Esophagus muscularis mucosa (tissue), 4 donors: ENCODE measurements around the gene SFT2D2. TPM values are rescaled to one million over a fixed set of nuclear protein-coding genes. Genes with fewer than 3 reads are reported as not detected.
"Not testable (repeated sequence)": the region's sequence is repeated elsewhere in the genome, so short reads cannot be mapped to it uniquely, and the experiment has no call there.

Source experiments
- DNase-seq: peaks from one replicate; pipeline ENCODE4 v3.0.0-alpha.2; 2017; ENCODE audit errors: extremely low spot score
- H3K27ac ChIP-seq, 4 donors: fragments of 200-600 bp; sonication (generic); replicated peaks in 1 of 4; 1 replicate in 3 of 4; 2 replicates in 1 of 4; pipeline ENCODE4 v1.5.1; 2016 to 2019; ENCODE audit warnings: mild to moderate bottlenecking in 1 of 4
- H3K27me3 ChIP-seq, 4 donors: fragments of 200-600 bp; sonication (generic); one replicate each; pipeline versions ENCODE4 v1.5.1 to v1.6.0; 2016 to 2019
- H3K36me3 ChIP-seq, 4 donors: fragments of 200-600 bp; sonication (generic); one replicate each; pipeline ENCODE4 v1.5.1; 2016 to 2019
- H3K4me1 ChIP-seq, 4 donors: fragments of 200-600 bp; sonication (generic); one replicate each; pipeline ENCODE4 v1.5.1; 2016 to 2019
- H3K4me3 ChIP-seq, 4 donors: fragments of 200-600 bp; sonication (generic); 1 replicate in 2 of 4; 2 replicates in 2 of 4; pipeline ENCODE4 v1.5.1; 2016 to 2019; ENCODE audit warnings: mild to moderate bottlenecking in 4 of 4, moderate library complexity in 1 of 4
- H3K9me3 ChIP-seq, 4 donors: fragments of 200-600 bp; sonication (generic); 1 replicate in 3 of 4; 2 replicates in 1 of 4; pipeline ENCODE4 v1.5.1; 2016 to 2019
- EP300 ChIP-seq: sonication (generic); formaldehyde crosslinking; IDR thresholded peaks from one replicate; pipeline ENCODE4 v1.6.1; 2017; ENCODE audit warnings: antibody characterized with exemption
- POLR2A ChIP-seq: fragments of 450-650 bp; IDR thresholded peaks from one replicate; pipeline ENCODE4 v1.6.1; 2017; ENCODE audit warnings: antibody characterized with exemption, moderate library complexity, mild to moderate bottlenecking, low read depth
- POLR2AphosphoS5 ChIP-seq, 2 donors: sonication (generic); formaldehyde crosslinking; IDR thresholded peaks; one replicate each; pipeline ENCODE4 v1.6.1; 2017; ENCODE audit warnings: antibody characterized with exemption in 2 of 2
- WGBS: methylation state at CpG from one replicate; pipeline ENCODE4 v1.1.5; 2018; 5-methylcytosine and 5-hydroxymethylcytosine counted together
- intact Hi-C: fragments of 100-400 bp; cut with DNase I; formaldehyde crosslinking; loops from one replicate; pipeline ENCODE4 v1.15.1; 2023
- total RNA-seq, 4 donors: library from RNA; depleted of rRNA; stranded (reverse); fragments of >200 nt; gene quantifications; one replicate each; pipeline versions ENCODE4 v1.1.0 to v1.2.1, GENCODE V29; 2016
- TF ChIP-seq, protein P1 (sequence below), 3 experiments: fragments of 200-600 bp in 2 of 3; fragments of 450-650 bp in 1 of 3; sonication (generic) in 2 of 3; IDR thresholded peaks; one replicate each; pipeline ENCODE4 v1.5.1; 2017 to 2019; ENCODE audit warnings: antibody characterized with exemption in 3 of 3, mild to moderate bottlenecking in 2 of 3, moderate library complexity in 1 of 3

The SFT2D2 gene
- total RNA-seq, 4 donors from 2014 or later = 27.8 to 35.1 (median 29.9) TPM

DNA sequence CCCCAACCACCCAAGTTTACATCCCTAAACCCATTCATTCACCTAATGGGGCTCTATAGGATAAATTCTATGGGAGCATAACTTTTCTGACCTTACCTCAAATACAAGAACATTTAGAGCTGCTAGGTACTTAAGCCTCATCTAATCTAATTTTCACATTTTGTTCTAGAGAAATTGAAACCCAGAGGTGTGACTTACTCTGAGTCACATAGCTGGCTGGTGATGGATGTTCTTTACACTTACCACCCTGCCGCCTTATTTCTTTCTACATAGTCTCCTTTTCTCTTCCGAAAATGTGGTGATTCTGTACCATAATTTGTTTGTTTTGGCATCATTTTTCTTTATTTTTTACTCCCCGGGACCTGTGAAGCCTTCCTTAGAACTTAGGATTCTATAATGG is 26.7 kb upstream of the SFT2D2 start:
- Histone ChIP-seq H3K36me3 (peaks cover 6 to 80% (median 51%) of the 10 kb centered on the region in 4 donors), H3K4me1 (no peaks in the 10 kb centered on the region), H3K27ac (no peak overlapping the region), H3K4me3 (no peak overlapping the region), H3K9me3 (no peaks in the 10 kb centered on the region), H3K27me3 (no peaks in the 10 kb centered on the region)
- WGBS = 57% methylated on average over 3 of the region's 3 CpGs
- DNase-seq = no peak
- intact Hi-C loops = no loop called here
- TF ChIP-seq POLR2AphosphoS5 (IDR thresholded peaks at IDR 0.05) (no peak), POLR2A (no peak), EP300 (no peak)
- TF ChIP-seq, protein P1, sequence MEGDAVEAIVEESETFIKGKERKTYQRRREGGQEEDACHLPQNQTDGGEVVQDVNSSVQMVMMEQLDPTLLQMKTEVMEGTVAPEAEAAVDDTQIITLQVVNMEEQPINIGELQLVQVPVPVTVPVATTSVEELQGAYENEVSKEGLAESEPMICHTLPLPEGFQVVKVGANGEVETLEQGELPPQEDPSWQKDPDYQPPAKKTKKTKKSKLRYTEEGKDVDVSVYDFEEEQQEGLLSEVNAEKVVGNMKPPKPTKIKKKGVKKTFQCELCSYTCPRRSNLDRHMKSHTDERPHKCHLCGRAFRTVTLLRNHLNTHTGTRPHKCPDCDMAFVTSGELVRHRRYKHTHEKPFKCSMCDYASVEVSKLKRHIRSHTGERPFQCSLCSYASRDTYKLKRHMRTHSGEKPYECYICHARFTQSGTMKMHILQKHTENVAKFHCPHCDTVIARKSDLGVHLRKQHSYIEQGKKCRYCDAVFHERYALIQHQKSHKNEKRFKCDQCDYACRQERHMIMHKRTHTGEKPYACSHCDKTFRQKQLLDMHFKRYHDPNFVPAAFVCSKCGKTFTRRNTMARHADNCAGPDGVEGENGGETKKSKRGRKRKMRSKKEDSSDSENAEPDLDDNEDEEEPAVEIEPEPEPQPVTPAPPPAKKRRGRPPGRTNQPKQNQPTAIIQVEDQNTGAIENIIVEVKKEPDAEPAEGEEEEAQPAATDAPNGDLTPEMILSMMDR (IDR thresholded peaks at IDR 0.05) = no peak

- H3K27me3 ChIP-seq = no peaks in the 10 kb centered on the region
- TF ChIP-seq, protein P1 (IDR thresholded peaks at IDR 0.05) = no peak
- TF ChIP-seq POLR2AphosphoS5 (IDR thresholded peaks at IDR 0.05) = peak in 1 of 2 donors; percentile 38
- peaks cover 6 to 44% (median 29%) of the 10 kb centered on the region in 4 donors for H3K36me3 ChIP-seq
- no peak overlapping the region for H3K4me3 ChIP-seq
- H3K27ac ChIP-seq = no peak overlapping the region
- no peaks in the 10 kb centered on the region for H3K4me1 ChIP-seq
- H3K9me3 ChIP-seq = no peaks in the 10 kb centered on the region
- no peak for DNase-seq
- intact Hi-C loops = no loop called here
- 75% methylated on average over 1 of the region's 1 CpG for WGBS
These were observed 22.7 kb upstream of the SFT2D2 start for GRCh38 chr1:168202941-168203654.

DNA sequence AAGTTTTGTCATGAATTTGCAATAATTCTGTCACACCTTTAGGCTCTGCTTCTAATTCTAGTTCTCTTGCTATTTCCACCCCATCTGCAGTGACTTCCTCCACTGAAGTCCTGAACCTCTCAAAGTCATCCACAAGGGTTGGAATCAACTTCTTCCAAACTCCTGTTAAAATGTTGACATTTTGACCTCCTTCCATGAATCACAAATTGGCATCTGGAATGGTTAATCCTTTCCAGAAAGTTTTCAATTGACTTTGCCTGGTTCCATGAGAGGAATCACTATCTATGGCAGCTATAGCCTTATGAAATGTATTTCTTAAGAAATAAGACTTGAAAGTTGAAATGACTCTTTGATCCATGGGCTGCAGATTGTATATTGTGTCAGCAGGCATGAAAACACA is 19.7 kb upstream of the SFT2D2 start:
- Histone ChIP-seq H3K4me1 (no peaks in the 10 kb centered on the region), H3K27ac (no peak overlapping the region), H3K9me3 (peaks cover 0 to 8% (median under 1%) of the 10 kb centered on the region in 4 donors), H3K36me3 (peaks cover 0 to 19% (median 8%) of the 10 kb centered on the region in 4 donors), H3K4me3 (no peak overlapping the region), H3K27me3 (no peaks in the 10 kb centered on the region)
- no peak for DNase-seq
- intact Hi-C loops = no loop called here
- TF ChIP-seq EP300 (no peak), POLR2A (no peak), POLR2AphosphoS5 (IDR thresholded peaks at IDR 0.05) (no peak)
- TF ChIP-seq, protein P1 (IDR thresholded peaks at IDR 0.05) = no peak

- H3K27ac ChIP-seq, H3K4me3 ChIP-seq, H3K4me1 ChIP-seq, intact Hi-C loops, DNase-seq, H3K27me3 ChIP-seq, H3K36me3 ChIP-seq: not testable (repeated sequence)
- no CpG with 5 or more reads among the region's 34 CpGs for WGBS
- H3K9me3 ChIP-seq = peaks cover 0 to 17% (median 6%) of the 10 kb centered on the region in 4 donors
These were observed 18.1 kb upstream of the SFT2D2 start for GRCh38 chr1:168207673-168208072.

DNA sequence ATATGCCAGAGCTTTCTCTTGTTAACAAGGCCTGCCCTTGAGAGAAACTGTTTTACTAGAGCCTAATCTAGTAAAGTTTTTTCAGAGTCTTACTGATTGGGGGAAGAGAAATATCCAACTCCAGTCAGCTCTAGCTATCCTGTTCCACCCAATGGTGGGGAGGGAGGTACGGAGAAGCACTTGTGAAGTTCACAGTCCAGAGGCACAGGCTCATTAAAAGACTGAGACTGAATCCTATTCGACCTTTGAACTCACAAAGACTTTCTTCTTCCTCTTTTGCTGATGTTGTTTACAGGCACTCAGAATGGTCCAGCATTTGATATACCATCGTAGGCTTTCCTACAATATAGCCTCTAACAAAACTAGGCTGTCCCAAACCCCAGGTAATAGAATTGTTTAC is 15.5 kb upstream of the SFT2D2 start:
- Histone ChIP-seq H3K27ac (no peak overlapping the region), H3K27me3 (no peaks in the 10 kb centered on the region), H3K9me3 (peaks cover 0 to 22% (median 6%) of the 10 kb centered on the region in 4 donors), H3K4me3 (no peak overlapping the region), H3K4me1 (no peaks in the 10 kb centered on the region), H3K36me3 (no peaks in the 10 kb centered on the region)
- intact Hi-C loops = no loop called here
- 89% methylated on average over 3 of the region's 3 CpGs for WGBS
- TF ChIP-seq EP300 = no peak
- TF ChIP-seq, protein P1 (IDR thresholded peaks at IDR 0.05) = no peak
- TF ChIP-seq POLR2A = no peak
- TF ChIP-seq POLR2AphosphoS5 (IDR thresholded peaks at IDR 0.05) = no peak
- DNase-seq = peak; percentile 14
